Measurements from ENCODE around the gene ADAT1.

ADAT1 gene

DNA sequence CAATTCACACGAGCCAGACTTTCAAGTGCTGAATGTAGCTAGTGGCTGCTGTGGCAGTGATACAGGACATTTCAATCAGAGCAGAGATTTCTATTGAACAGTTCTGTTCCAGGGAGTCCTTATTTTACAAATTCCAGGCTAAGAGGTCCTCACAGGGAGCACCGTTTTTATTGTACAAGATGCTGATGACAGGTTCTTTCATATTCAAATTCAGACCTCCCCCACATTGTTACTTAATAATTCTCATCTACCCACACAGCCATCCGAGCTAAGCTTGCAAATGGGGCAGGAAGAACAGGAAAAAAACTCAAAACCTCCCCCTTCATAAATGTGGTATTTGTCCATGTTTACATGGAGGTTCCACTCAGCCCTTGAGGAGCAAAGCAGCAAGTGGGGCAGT, 47.1 kb downstream of the ADAT1 start:
- DNase-seq = no peak

DNA sequence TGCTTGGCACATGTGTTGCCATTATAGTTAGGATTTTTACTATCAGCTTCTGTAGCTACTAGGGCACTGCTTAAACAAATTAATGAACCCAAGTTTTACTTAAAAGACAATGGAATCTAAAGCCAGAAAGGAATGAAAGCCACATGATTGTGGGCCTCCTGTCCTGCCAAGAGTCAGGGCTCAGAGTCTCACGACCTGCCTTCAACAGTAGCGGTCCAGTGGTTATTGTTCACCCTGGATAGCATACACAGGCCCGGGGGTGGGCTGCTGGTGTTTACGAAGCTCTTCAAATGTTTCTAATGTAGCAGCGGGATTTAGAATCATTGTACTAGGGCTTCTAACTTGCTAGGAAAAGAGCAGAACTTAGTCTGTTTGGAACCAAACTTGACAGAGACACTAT, 49.1 kb downstream of the ADAT1 start:
- no peak for DNase-seq

DNA sequence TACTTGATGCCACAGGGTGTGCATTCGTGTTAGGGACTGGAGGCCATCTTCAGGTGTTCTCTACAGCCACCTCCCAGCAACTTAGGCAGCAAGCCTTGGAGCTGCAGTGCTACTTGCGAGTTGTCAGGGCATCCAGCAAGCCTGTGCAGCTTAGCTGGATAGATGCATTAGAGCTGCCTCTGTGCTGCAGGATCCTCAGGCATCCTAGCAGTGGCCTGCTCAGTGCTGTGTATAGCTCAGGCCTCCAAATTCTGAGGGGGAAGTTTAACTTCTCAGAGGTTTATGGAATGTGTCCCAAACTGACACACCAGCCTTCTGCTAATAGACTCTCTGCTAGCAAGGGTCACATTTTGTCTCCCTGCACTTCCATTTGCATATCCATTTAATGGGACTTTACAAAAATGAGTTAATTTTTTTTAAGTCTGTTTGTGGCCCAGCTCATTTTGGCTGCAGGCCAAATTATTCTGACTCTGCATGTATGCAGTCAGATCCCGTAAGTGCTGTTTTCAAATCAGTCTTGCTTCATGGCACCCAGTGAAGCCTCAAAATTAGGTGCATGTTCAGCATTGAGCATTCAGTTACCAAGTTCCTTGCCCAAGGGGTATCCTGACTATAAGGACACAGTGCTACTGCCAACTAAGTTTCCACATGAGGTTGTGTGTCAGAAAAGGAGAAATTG, 50.1 kb downstream of the ADAT1 start:
- DNase-seq = no peak

DNA sequence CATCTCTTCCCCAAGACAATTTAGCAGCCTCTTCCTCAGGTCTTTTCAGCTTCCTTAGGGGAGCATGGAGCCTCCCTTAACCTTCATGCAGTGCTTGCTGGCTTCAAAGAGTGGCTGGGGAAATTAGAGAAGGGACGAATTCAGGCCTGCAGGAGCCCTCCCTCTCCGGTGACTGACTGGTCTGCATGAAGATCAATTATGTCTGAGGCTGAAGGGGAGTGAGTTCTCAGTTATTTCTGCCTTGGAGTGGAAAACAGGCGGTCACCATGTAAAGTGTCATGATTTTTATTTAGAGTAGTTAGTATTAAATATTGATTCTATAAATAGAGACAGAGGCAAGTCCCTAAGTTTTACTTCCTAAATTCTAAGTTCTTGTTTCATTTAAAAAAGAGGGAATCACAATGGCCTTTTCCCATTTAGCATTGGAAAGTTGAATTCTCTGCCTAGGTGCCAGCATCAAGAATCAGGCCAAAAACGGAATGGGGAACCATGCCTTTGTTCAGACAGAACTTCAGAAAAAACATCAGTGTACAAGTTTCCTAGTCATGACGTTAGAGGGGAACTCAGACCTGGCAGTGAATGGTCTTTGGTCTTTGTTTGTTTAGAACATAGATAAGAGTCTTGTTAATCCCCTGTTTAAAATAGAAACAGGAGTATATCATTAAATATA, 52.5 kb downstream of the ADAT1 start:
- no peak for DNase-seq

DNA sequence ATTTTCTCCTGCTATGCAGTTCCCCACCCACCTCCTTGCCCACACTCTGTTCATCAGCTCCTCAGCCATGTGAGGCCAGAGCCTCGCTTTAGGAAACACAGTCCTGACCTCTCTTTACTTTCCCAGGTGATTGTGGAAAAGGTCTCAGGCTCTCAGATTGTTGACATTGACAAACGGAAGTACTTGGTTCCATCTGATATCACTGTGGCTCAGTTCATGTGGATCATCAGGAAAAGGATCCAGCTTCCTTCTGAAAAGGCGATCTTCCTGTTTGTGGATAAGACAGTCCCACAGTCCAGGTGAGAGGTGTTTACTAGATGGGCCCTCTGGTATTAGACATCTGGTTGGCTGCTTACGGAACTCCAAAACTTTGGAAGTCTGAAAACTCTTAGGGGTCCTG, 55.2 kb downstream of the ADAT1 start:
- no peak for DNase-seq

DNA sequence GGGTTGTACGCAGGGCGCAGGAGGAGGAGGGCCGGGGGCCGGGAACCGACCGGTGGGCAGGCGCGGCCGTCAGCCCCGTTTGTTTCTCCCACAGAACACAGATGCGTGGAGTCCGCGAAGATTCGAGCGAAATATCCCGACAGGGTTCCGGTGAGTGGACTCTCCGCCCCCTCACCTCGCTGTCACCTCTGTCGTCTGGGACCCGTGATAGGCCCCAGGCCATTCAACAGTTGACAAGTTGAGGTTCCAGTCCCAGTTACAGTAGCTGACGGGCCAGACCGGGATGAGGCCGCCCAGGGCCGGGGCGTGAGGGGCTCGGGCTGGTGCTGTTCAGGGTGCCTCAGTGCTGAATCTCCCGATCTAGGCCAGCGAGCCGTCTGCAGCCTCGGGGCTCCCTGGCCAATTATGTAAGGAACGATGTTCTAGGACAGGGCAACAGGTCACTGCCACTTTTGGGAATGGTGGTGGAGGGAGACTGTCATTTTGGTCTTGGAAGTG, 56.3 kb downstream of the ADAT1 start:
- DNase-seq = peak; percentile 39

DNA sequence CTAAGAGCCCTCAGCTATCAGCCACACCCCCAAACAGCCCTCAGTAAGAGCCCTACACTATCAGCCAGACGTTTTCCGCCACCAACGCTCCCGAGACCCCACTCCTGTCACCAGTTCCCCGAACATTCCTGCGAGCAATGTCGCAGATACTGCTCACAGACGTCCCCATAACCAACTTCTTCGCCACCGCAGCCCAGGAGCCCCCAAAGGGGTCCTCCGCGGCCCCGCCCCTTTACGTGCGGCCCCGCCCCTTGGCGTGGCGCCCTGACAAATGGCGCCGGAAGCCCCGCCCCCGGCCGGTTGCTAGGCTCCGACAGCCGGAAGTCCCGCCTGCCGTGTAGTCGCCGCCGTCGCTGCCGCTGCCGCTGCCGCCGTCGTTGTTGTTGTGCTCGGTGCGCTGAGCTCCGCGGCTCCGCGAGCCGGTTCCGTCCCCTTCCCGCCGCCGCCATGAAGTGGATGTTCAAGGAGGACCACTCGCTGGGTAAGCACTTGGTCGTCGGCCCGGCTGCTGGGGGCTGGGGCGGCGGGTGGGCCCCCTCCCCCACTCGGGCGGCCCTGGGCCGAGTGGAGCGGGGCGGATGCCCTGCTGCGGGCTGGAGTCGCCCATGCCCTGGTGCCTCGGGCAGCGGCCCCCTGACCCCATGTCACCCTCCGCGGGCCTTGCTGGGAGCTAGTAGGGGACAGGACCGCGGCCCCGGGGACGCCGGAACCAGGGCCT, 56.9 kb downstream of the ADAT1 start, which contains the start of gene GABARAPL2:
Gene GABARAPL2 (plus strand): TSS at position 340 of the 718 bp plus-strand sequence. CDS start 108 bp downstream, at position 448.
- DNase-seq = peak; percentile 93

DNA sequence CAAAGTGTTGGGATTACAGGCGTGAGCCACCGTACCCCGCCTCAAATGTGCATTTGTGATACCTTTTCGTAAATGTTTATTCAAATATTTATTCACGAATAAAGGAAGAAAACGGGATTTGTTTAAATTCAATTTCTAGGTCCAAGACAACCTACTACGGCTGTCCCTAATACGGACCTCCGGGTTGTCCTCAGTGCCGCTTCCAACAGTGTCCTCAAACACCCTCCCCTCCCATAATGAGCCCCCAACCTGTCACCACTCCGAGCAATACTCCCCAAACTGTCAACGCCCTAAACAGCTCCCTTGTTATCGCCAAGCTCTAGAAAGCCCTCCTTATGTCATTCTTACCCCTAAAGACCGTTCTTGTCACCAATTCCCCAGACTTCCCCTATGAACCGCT, 57.4 kb downstream of the ADAT1 start:
- no peak for DNase-seq

DNA sequence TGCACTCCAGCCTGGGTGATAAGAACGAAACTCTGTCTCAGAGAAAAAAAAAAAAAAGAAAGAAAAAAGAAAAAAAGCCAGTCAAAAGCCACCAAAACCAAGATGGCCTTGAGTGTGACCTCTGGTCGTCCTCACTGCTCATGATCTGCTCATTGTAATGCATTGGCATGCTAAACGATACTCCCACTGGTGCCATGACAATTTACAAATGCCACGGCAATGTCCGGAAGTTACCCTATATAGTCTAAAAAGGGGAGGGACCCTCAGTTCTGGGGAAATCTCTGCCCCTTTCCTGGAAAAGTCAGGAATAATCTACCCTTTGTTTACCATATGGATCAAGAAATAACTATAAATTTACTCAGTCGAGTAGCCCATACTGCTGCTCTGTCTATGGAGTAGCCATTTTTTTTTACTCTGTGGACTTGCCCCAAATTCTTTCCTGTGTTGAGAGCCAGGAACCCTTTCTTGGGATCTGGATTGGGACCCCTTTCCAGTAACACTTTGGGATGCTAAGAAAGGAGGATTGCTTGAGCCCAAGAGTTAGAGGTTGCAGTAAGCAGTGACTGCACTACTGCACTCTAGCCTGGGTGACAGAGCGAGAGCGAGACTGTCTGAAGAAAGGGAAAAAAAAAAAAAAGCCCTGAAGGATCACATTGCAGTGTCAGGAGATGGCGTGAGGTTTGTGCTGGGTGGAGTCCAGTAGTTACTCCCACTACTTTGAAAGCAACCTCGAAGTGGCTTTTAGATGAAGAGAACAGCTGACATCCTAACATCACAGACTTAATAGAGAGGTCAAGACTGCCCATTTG, 63.3 kb downstream of the ADAT1 start:
- no peak for DNase-seq

DNA sequence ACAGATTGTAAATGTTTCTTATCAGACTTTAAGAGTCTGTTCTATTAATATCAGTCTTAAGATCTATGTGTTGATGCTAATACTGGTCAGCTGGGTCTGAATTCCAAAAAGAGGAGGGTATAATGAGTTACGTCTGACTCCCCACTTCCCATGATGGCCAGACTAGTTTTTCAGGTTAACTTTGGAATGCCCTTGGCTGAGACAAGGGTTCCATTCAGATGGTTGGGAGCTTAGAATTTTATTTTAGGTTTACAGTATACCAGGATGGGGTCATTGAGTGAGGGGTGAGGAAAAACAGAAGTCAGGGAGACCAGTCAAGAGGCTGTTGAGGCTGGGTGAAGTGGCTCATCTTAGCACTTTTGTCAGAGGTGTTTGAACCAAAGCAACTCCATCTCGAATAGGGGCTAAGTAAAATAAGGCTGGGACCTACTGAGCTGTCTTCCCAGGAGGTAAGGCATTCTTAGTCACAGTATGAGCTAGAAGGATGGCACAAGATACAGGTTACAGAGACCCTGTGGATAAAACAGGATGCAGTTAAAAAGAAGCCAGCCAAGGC, 64.2 kb downstream of the ADAT1 start:
- DNase-seq = no peak

DNA sequence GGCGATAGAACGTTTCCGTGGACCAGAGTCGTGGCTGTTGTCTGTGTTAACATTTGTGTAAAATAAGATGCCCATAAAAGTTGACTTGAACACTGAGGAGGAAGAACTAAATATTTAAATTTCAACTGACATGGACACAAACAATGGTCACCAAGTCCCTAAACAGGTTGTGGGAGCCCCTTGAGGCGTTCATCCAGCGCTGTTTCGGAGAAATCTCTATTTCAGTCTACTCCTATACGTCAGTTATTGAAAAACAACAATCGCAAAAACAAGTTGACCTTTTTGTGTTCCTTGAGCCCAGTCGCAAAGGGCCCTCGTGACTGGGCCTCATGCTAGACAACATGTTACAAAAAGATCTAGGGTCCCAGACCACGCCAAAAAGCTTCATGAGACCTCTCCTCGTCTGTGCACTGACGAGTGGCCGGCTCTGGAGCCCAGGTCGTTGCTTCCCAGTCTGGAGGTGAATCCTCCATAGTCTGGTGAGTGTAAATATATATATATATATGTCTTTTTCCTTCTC, 66.6 kb downstream of the ADAT1 start:
- DNase-seq = no peak

DNA sequence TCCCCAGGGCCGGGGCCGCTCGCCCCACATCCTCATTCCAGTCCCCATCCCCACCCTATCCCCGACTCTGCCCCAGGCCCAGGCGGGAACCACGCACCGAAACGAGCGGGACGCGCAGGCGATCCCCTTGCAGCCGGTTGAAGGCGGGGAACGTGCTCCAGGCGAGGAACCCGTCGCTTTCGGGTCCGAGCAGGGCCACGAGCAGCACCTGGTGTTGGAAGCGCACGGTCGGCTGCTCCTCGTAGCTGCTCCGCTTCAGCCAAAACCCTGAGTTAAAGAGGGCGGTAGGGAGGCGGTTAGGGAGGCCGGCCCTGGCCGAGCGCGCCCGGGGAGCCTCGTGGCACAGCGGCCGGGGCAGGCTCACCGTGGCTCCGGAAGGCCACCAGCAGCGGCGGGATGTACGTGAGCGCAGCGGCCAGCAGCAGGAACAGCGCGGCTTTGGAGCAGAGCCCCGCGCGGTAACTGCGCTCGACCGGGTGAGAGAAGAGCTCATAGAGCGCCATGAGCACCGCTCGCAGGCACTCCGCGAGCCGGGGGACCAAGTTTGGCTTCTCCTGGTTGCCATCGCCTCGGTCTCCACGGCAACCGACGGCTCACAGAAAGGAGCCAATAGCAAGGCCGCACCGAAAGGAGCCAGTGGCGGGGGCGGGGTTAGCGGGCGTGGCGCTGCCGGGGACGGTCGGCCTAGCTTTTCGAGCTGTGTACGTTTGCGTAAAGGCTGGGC, 67.2 kb downstream of the ADAT1 start, which contains the start of gene TMEM231:
Gene TMEM231 (minus strand): TSS at position 546 of the 724 bp plus-strand sequence. CDS start 43 bp downstream, at position 503.
- peak; percentile 97 for DNase-seq

DNA sequence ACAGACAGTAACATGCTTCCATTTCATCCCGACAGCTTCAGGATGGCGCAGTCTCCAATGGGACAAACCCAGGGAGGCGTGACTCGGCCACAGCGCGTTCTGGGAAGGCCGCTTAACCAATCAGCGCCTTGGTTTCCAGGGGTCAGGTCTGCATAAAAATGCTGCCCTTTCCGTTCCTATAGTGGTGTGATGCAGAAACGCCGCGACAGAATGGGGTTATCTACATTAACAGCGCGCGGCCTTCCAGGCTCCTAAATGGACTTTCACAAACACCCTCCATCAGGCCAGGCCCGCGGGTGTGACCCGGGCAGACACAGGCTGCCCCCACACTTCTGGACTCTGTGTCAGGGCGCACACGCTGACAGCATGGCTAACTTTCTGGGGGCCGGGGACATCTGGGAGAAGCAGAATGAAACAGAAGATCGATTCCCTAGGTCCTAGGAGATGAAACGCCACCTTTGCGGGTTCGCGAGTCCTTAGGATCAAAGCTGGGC, 67.8 kb downstream of the ADAT1 start:
- DNase-seq = no peak

DNA sequence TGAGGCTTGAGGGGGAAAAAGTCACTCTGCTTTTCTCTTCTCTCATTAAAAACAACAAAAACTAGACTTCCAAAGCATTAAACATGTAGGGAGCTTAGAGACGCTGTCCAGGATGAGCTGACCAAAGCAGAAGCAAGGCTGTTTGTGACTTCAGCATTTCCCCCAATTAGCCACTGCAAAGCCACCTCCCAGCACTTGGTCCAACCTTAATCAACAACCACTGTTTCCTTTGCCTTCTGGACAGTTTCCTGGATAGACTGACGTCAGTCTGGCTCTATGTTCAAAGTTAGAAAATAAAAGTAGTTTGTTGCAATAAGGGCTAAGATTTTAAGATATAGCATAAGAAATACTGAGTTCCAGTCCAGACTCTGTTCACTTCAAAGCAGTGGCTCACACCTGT, 70.1 kb downstream of the ADAT1 start:
- no peak for DNase-seq

DNA sequence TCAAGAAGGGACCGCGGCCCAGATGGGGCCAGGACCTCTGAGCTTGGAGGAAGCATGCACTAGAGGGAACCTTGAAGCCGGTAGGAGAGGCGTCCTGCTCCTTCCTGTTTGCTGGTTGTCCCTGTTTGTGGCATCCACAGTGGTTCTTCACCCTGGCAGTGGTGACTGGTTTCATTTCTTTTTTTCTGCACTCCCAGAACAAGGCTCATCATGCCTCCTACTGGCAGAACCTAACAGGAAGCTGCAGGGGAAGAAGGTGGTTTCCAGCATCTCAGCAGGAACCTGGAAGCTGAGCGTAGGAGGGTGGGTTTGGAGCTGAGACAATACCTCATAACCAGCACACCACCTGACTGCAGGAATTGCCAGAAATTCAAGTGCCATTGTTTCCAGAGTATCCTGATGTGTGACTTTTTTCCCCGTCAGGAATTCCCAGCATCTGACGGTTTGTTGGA, 72.8 kb downstream of the ADAT1 start:
- DNase-seq = peak; percentile 56

All from CD4-positive, alpha-beta T cell treated with Interleukin-21 for 1 hour (primary cell).